Measurements from ENCODE around the gene MAML3. TPM values are rescaled to one million over a fixed set of nuclear protein-coding genes. Genes with fewer than 3 reads are reported as not detected.

MAML3 gene
- total RNA-seq, 6 donors from 2014 or later: 9.6 to 31.4 (median 14.5) TPM

DNA sequence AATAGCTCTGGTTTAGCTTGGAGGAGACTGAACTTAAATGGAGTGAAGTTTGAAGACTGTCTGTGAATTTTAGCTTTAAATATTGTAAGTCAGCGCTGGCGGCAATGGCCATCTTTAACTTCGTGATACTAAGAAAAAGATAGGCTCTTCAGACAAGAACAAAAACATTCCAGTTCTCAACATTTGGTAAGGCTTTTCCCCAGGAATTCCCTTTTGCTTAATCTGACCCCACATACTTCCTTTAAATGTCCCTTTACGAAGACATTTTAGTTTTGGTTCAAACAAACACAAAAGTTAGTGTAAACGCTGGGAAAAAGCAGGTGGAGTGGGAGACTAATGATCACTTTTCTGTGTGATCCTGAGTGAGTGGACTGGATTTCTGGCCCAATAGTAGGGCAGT, 106.2 kb downstream of the MAML3 start:
- Histone ChIP-seq H3K9me3 (no peaks in the 10 kb centered on the region), H3K27ac (no peak overlapping the region), H3K36me3 (no peaks in the 10 kb centered on the region), H3K4me3 (no peak overlapping the region), H3K4me1 (peaks cover 23 to 53% (median 36%) of the 10 kb centered on the region in 4 donors), H3K27me3 (no peaks in the 10 kb centered on the region)
- TF ChIP-seq CTCF (IDR thresholded peaks at IDR 0.05) (no peak), POLR2AphosphoS5 (IDR thresholded peaks at IDR 0.05) (no peak), EP300 (IDR thresholded peaks at IDR 0.05) (no peak), POLR2A (IDR thresholded peaks at IDR 0.05) (no peak)
- ATAC-seq (ENCODE audit: low FRiP score in 2 of 2): no peak
- no peak for DNase-seq
- WGBS, 2 donors: 58 to 63% methylated on average over 5 of the region's 5 CpGs

DNA sequence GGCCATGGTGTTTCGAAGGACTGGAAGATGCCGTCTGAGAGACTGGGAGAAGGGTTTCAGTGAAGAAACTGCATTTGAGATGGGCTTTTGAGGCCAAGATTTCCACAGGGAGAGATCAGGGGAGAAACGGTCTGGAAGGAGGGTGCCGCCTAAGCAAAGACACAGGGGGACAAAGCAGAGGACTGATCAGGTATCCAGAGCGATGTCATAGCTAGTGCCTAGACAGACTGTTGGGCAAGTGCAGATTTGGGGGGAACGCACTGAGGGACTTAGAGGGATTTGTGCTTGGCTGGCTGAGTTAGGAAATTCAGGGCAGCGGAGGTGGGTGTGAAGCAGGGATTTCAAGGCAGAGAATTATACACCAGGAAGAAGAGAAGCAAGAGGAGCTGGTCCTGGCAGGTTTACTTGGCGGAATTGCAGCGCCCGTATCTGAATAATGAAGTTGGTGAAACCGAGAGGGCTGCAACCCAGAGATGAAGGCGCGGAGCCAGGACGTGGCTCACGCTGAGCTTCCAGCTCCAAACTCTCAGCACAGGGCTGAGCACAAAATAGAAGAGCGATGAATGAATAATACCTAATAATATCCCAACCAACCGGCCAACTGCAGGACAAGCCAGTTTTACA, 106.9 kb downstream of the MAML3 start:
- TF ChIP-seq EP300 (IDR thresholded peaks at IDR 0.05): no peak
- TF ChIP-seq POLR2A (IDR thresholded peaks at IDR 0.05): no peak
- no peak for TF ChIP-seq CTCF (IDR thresholded peaks at IDR 0.05)
- no peak for TF ChIP-seq POLR2AphosphoS5 (IDR thresholded peaks at IDR 0.05)
- H3K4me3 ChIP-seq: no peak overlapping the region

GRCh38 chr4:140046543-140046942, 107.4 kb downstream of the MAML3 start:
- WGBS, 2 donors: 64 to 68% methylated on average over 6 of the region's 6 CpGs
- Histone ChIP-seq H3K4me3 (no peak overlapping the region), H3K27me3 (no peaks in the 10 kb centered on the region), H3K4me1 (peaks cover 23 to 53% (median 36%) of the 10 kb centered on the region in 4 donors), H3K9me3 (no peaks in the 10 kb centered on the region), H3K36me3 (no peaks in the 10 kb centered on the region), H3K27ac (peak overlapping the region in 1 of 4 donors; percentile 40)
- no peak for TF ChIP-seq EP300 (IDR thresholded peaks at IDR 0.05)
- no peak for TF ChIP-seq POLR2A (IDR thresholded peaks at IDR 0.05)
- no peak for TF ChIP-seq CTCF (IDR thresholded peaks at IDR 0.05)
- TF ChIP-seq POLR2AphosphoS5 (IDR thresholded peaks at IDR 0.05): no peak
- DNase-seq: no peak
- ATAC-seq (ENCODE audit: low FRiP score in 2 of 2): no peak

More for the DNA sequence above, 106.9 kb downstream of the MAML3 start:
- WGBS, 2 donors: 89 to 90% methylated on average over 17 of the region's 17 CpGs
- Histone ChIP-seq H3K27me3 (no peaks in the 10 kb centered on the region), H3K4me1 (peaks cover 23 to 53% (median 36%) of the 10 kb centered on the region in 4 donors), H3K36me3 (no peaks in the 10 kb centered on the region), H3K9me3 (no peaks in the 10 kb centered on the region), H3K27ac (no peak overlapping the region)
- no peak for ATAC-seq (ENCODE audit: low FRiP score in 2 of 2)
- DNase-seq: peak in 1 of 2 donors; percentile 27

DNA sequence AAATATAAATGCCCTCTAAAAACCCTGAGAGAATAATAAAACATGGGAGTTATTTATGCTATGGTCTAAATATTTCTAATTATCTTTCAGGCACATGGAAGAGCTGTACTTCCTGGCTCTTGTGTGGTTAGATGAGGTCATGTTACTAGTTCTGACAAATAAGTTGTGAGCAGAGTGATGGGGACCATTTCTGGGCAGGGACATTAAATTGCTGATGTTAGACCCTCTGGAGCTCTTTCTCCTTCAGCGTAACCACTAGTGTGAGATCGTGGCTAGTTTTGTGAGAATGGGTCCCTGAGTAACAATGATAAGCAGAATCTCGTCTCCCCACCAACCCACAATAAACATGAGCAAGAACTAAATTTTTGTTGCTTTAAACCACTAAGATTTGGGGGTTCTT, 108.0 kb downstream of the MAML3 start:
- H3K36me3 ChIP-seq: no peaks in the 10 kb centered on the region
- DNase-seq (no peak), ATAC-seq (ENCODE audit: low FRiP score in 2 of 2) (no peak)
- peak overlapping the region in 1 of 4 donors; percentile 40 for H3K27ac ChIP-seq
- no peak overlapping the region for H3K4me3 ChIP-seq
- H3K27me3 ChIP-seq: no peaks in the 10 kb centered on the region
- H3K9me3 ChIP-seq: no peaks in the 10 kb centered on the region
- peaks cover 23 to 53% (median 36%) of the 10 kb centered on the region in 4 donors for H3K4me1 ChIP-seq
- TF ChIP-seq POLR2AphosphoS5 (IDR thresholded peaks at IDR 0.05) (no peak), POLR2A (IDR thresholded peaks at IDR 0.05) (no peak), CTCF (IDR thresholded peaks at IDR 0.05) (no peak), EP300 (IDR thresholded peaks at IDR 0.05) (no peak)
- 76 to 91% methylated on average over 3 of the region's 3 CpGs for WGBS, 2 donors

Measured in upper lobe of left lung (tissue), 6 donors.